Heart right ventricle (tissue), 16 donors: ENCODE results near the gene SKAP2. TPM values are rescaled to one million over a fixed set of nuclear protein-coding genes. Genes with fewer than 3 reads are reported as not detected.

Experiments used
- ATAC-seq, 8 donors: fragments of 200-7000 bp; cut with Tn5 transposase; one replicate each; pipeline ENCODE4 v1.9.1; 2020; ENCODE audit warnings: mild to moderate bottlenecking in 8 of 8, moderate library complexity in 8 of 8, moderate number of reproducible peaks in 1 of 8
- DNase-seq, 2 donors: peaks; one replicate each; pipeline ENCODE4 v3.0.0-alpha.2; 2020
- H3K27ac ChIP-seq, 10 donors: fragments of 200-600 bp; sonication (generic) in 2 of 10; one replicate each; pipeline versions ENCODE4 v1.5.0 to v1.8.0; 2020 to 2022; ENCODE audit warnings: mild to moderate bottlenecking in 3 of 10
- H3K27me3 ChIP-seq, 7 donors: fragments of 200-600 bp; one replicate each; pipeline ENCODE4 v1.8.0; 2021 to 2022; ENCODE audit warnings: mild to moderate bottlenecking in 2 of 7
- H3K36me3 ChIP-seq, 9 donors: fragments of 200-600 bp; sonication (generic) in 1 of 9; one replicate each; pipeline versions ENCODE4 v1.5.0 to v1.8.0; 2020 to 2022; ENCODE audit warnings: mild to moderate bottlenecking in 2 of 9
- H3K4me1 ChIP-seq, 9 donors: fragments of 200-600 bp; sonication (generic) in 1 of 9; one replicate each; pipeline versions ENCODE4 v1.5.0 to v1.8.0; 2020 to 2022; ENCODE audit warnings: mild to moderate bottlenecking in 4 of 9
- H3K4me3 ChIP-seq, 10 donors: fragments of 200-600 bp; sonication (generic) in 2 of 10; one replicate each; pipeline versions ENCODE4 v1.5.0 to v1.8.0; 2020 to 2022; ENCODE audit warnings: mild to moderate bottlenecking in 7 of 10, moderate library complexity in 2 of 10
- H3K9me3 ChIP-seq, 11 donors: fragments of 200-600 bp in 10 of 11; sonication (generic) in 2 of 11; one replicate each; pipeline versions ENCODE4 v1.5.0 to v1.8.0; 2013 to 2022; ENCODE audit warnings: mild to moderate bottlenecking in 2 of 11, control low read depth in 1 of 11, moderate library complexity in 1 of 11
- CTCF ChIP-seq, 9 donors: fragments of 200-600 bp; sonication (generic) in 2 of 9; IDR thresholded peaks; one replicate each; pipeline versions ENCODE4 v1.5.0 to v1.8.0; 2021 to 2022; ENCODE audit warnings: antibody characterized with exemption in 9 of 9, mild to moderate bottlenecking in 5 of 9, moderate library complexity in 1 of 9
- WGBS, 2 donors: extraction: QIAGEN DNeasy Blood & Tissue Kit; methylation state at CpG; one replicate each; pipeline ENCODE4 v1.1.7; 2013; ENCODE audit warnings: inconsistent platforms in 1 of 2; 5-methylcytosine and 5-hydroxymethylcytosine counted together
- intact Hi-C, 10 donors: fragments of 100-400 bp; cut with DNase I; formaldehyde crosslinking; loops; one replicate each; pipeline versions ENCODE4 v1.11.1 to v1.14.2; 2022
- polyA plus RNA-seq, 2 donors: library from polyadenylated mRNA; stranded (reverse); fragments of 200-250 nt; gene quantifications; one replicate each; pipeline ENCODE4 v1.2.3, GENCODE V29; 2013
- total RNA-seq, 10 donors: library from RNA; stranded (reverse); fragmentation: NEBNext Ultra II Directional in 3 of 10; extraction: Animal tissue kit (Norgen Biotek cat#: 25700) in 3 of 10; gene quantifications; one replicate each; pipeline versions ENCODE4 v1.2.1 to v1.2.4, GENCODE V29; 2021 to 2023
- donor health status: Arrhythmogenic right ventricular cardiomyopathy.
- donor health status: ischemic (EF 13 %, LVEDD 7.1; RV severe dilation, severe dysfunction).
- donor health status: healthy with polysubstance abuse.
- donor health status: DM: no; HTN: yes; CAD: no.
- donor health status: DM: no; HTN: no; CAD: no.
- donor health status: ischemic (EF 25% LVEDD 6.9; RV normal size, moderate dysfunction).
- donor health status: ischemic (EF 25% LVEDD 5.7; RV mildly dilated, moderate dysfunction).
- donor health status: healthy.
- donor health status: DM: yes; HTN: yes; CAD: no.
- donor health status: Ischemic cardiomyopathy.
- donor health status: ischemic (EF 35%, LVEDD 5.7; RV mildly dilated, moderate dysfunction).
- donor health status: nonischemic (EF 11% LVEDD 7.7; RV severe dilation, severe dysfunction).
- donor health status: DM: yes; HTN: yes; CAD: no.
- donor health status: PGD.
- donor health status: ischemic (EF 29% LVEDD 5.4; RV normal size, mild dysfunction).
- donor health status: nonischemic (EF 23%, LVEDD 6.1; RV moderate dilation, normal function).

SKAP2 gene
- total and polyA plus RNA-seq, 12 donors = 1.9 to 12.3 (median 4.6) TPM

GRCh38 chr7:26696978-26697377 lies 167.4 kb downstream of the SKAP2 start:
- no peak overlapping the region for H3K4me3 ChIP-seq
- ATAC-seq (no peak), DNase-seq (no peak)
- peaks cover 0 to under 1% (median 0%) of the 10 kb centered on the region in 9 donors for H3K4me1 ChIP-seq
- H3K27ac ChIP-seq = no peak overlapping the region
- H3K36me3 ChIP-seq = no peaks in the 10 kb centered on the region
- H3K9me3 ChIP-seq = no peaks in the 10 kb centered on the region
- intact Hi-C loops = no loop called here
- H3K27me3 ChIP-seq = peaks cover 0 to 20% (median 3%) of the 10 kb centered on the region in 7 donors
- 89 to 90% methylated on average over 5 of the region's 5 CpGs for WGBS, 2 donors
- no peak for TF ChIP-seq CTCF (IDR thresholded peaks at IDR 0.05)

GRCh38 chr7:26696161-26696560 lies 168.2 kb downstream of the SKAP2 start:
- no peak for TF ChIP-seq CTCF (IDR thresholded peaks at IDR 0.05)
- no peak for DNase-seq
- peaks cover 0 to 27% (median 3%) of the 10 kb centered on the region in 7 donors for H3K27me3 ChIP-seq
- H3K9me3 ChIP-seq = no peaks in the 10 kb centered on the region
- ATAC-seq = no peak
- no peak overlapping the region for H3K4me3 ChIP-seq
- no peak overlapping the region for H3K27ac ChIP-seq
- intact Hi-C loops = no loop called here
- no peaks in the 10 kb centered on the region for H3K36me3 ChIP-seq
- peaks cover 0 to 4% (median 0%) of the 10 kb centered on the region in 9 donors for H3K4me1 ChIP-seq

- WGBS, 2 donors = 90 to 95% methylated on average over 3 of the region's 3 CpGs
- peaks cover 0 to 34% (median 4%) of the 10 kb centered on the region in 7 donors for H3K27me3 ChIP-seq
Measured at GRCh38 chr7:26694713-26695112, 169.7 kb downstream of the SKAP2 start.

GRCh38 chr7:26694141-26694540 lies 170.2 kb downstream of the SKAP2 start:
- Histone ChIP-seq H3K9me3 (no peaks in the 10 kb centered on the region), H3K36me3 (no peaks in the 10 kb centered on the region), H3K4me3 (no peak overlapping the region), H3K27ac (no peak overlapping the region), H3K4me1 (peaks cover 0 to 7% (median 0%) of the 10 kb centered on the region in 9 donors), H3K27me3 (peaks cover 0 to 38% (median 4%) of the 10 kb centered on the region in 7 donors)
- intact Hi-C loops = no loop called here
- DNase-seq (no peak), ATAC-seq (no peak)
- no peak for TF ChIP-seq CTCF (IDR thresholded peaks at IDR 0.05)

More at GRCh38 chr7:26694713-26695112, 169.7 kb downstream of the SKAP2 start:
- TF ChIP-seq CTCF (IDR thresholded peaks at IDR 0.05) = no peak
- no peaks in the 10 kb centered on the region for H3K36me3 ChIP-seq
- intact Hi-C loops = no loop called here
- H3K9me3 ChIP-seq = no peaks in the 10 kb centered on the region
- H3K4me3 ChIP-seq = no peak overlapping the region
- H3K4me1 ChIP-seq = peaks cover 0 to 4% (median 0%) of the 10 kb centered on the region in 9 donors
- DNase-seq = no peak
- no peak for ATAC-seq
- no peak overlapping the region for H3K27ac ChIP-seq
